Measurements from ENCODE around the gene CFAP126.

Gene CFAP126

GRCh38 chr1:161399257-161399998 lies 31.8 kb upstream of the CFAP126 start (continued):
- TF ChIP-seq ZNF223 (tag by site-specific recombination; IDR thresholded peaks at IDR 0.05) = no peak
- TF ChIP-seq ZSCAN5A (tag by site-specific recombination; IDR thresholded peaks at IDR 0.05) = no peak
- TF ChIP-seq ZBTB10 (tag by site-specific recombination; IDR thresholded peaks at IDR 0.05) = peak; percentile 76
- TF ChIP-seq ATF2 (tag by site-specific recombination; IDR thresholded peaks at IDR 0.05; ENCODE audit: low read depth) = no peak
- TF ChIP-seq SALL2 (tag by site-specific recombination; IDR thresholded peaks at IDR 0.05; ENCODE audit: borderline replicate concordance) = no peak
- TF ChIP-seq ZNF274 (IDR thresholded peaks at IDR 0.05; ENCODE audit: low read length) = no peak
- TF ChIP-seq ZNF274 (tag by site-specific recombination; IDR thresholded peaks at IDR 0.05; ENCODE audit: borderline replicate concordance) = no peak
- TF ChIP-seq ZBTB49 (tag by site-specific recombination; IDR thresholded peaks at IDR 0.05; ENCODE audit: low read depth) = no peak
- TF ChIP-seq KLF1 (tag by site-specific recombination; IDR thresholded peaks at IDR 0.05) = no peak; the same call in 1 of the 2 replicates
- no peak for TF ChIP-seq ZNF596 (tag by site-specific recombination; IDR thresholded peaks at IDR 0.05)
- 0 out of 2 replicates have a peak, but pooled peaks have one; percentile 38 for TF ChIP-seq ZNF624 (tag by site-specific recombination; IDR thresholded peaks at IDR 0.05)
- TF ChIP-seq ZNF701 (tag by site-specific recombination; IDR thresholded peaks at IDR 0.05) = 0 out of 2 replicates have a peak, but pooled peaks have one; percentile 27
- peak; percentile 88 for TF ChIP-seq ZBTB21 (tag by site-specific recombination; IDR thresholded peaks at IDR 0.05)
- no peak for TF ChIP-seq ZNF426 (tag by site-specific recombination; IDR thresholded peaks at IDR 0.05)
- TF ChIP-seq ZNF530 (tag by site-specific recombination; IDR thresholded peaks at IDR 0.05; ENCODE audit: low read depth) = no peak
- no peak for TF ChIP-seq ZNF354C (tag by site-specific recombination; IDR thresholded peaks at IDR 0.05; ENCODE audit: borderline replicate concordance, low read depth)
- peak; percentile 65 for TF ChIP-seq IKZF3 (tag by site-specific recombination; IDR thresholded peaks at IDR 0.05)
- peak; percentile 79; the same call in 1 of the 2 replicates for TF ChIP-seq ZNF394 (tag by site-specific recombination; IDR thresholded peaks at IDR 0.05; ENCODE audit: borderline replicate concordance)
- no peak for TF ChIP-seq BCL6B (tag by site-specific recombination; IDR thresholded peaks at IDR 0.05)
- TF ChIP-seq ZBTB1 (tag by site-specific recombination; IDR thresholded peaks at IDR 0.05) = 0 out of 2 replicates have a peak, but pooled peaks have one; percentile 14
- TF ChIP-seq ZNF221 (tag by site-specific recombination; IDR thresholded peaks at IDR 0.05; ENCODE audit: borderline replicate concordance) = no peak
- no peak for TF ChIP-seq PRDM6 (tag by site-specific recombination; IDR thresholded peaks at IDR 0.05)
- no peak for TF ChIP-seq ZNF433 (tag by site-specific recombination; IDR thresholded peaks at IDR 0.05; ENCODE audit: low read depth)
- TF ChIP-seq SETDB1 (IDR thresholded peaks at IDR 0.05; ENCODE audit: insufficient read length, low read length) = no peak
- TF ChIP-seq SP7 (tag by site-specific recombination; IDR thresholded peaks at IDR 0.05) = peak; percentile 81
- TF ChIP-seq ZNF664 (tag by site-specific recombination; IDR thresholded peaks at IDR 0.05) = no peak
- TF ChIP-seq ZIC2 (tag by site-specific recombination; IDR thresholded peaks at IDR 0.05) = peak; percentile 83; the same call in 1 of the 2 replicates
- TF ChIP-seq OSR2 (tag by site-specific recombination; IDR thresholded peaks at IDR 0.05) = peak; percentile 31; the same call in 1 of the 2 replicates
- no peak for TF ChIP-seq ZNF785 (tag by site-specific recombination; IDR thresholded peaks at IDR 0.05)
